Keratinocyte (primary cell): ENCODE results near the gene FLT3. TPM values are rescaled to one million over a fixed set of nuclear protein-coding genes. Genes with fewer than 3 reads are reported as not detected.

Experiments
- DNase-seq: peaks from one replicate; pipeline ENCODE4 v3.0.0-alpha.2; 2011; ENCODE audit warnings: low read depth, missing footprints, low spot score
- FAIRE-seq: peaks from 2 replicates; lab custom pipeline; 2011; peaks lifted over from hg19 to GRCh38; lab: Jason Lieb, UNC
- H2AFZ ChIP-seq: 2 replicates; pipeline ENCODE4 v1.6.0; 2012; ENCODE audit warnings: low read length, control low read depth, inconsistent platforms; ENCODE audit not compliant: control insufficient read depth
- H3K27ac ChIP-seq: 2 replicates; pipeline ENCODE4 v1.5.1; 2011; ENCODE audit warnings: low read length; ENCODE audit not compliant: control insufficient read depth, insufficient read depth
- H3K27me3 ChIP-seq: 3 replicates; pipeline ENCODE4 v1.6.0; 2011; ENCODE audit warnings: low read length; ENCODE audit not compliant: control insufficient read depth, insufficient read depth; ENCODE audit errors: extremely low read depth
- H3K36me3 ChIP-seq, 2 experiments: 2 replicates in 1 of 2; 3 replicates in 1 of 2; pipeline ENCODE4 v1.5.1; 2011; ENCODE audit warnings: low read length in 2 of 2, mild to moderate bottlenecking in 1 of 2; ENCODE audit not compliant: control insufficient read depth in 2 of 2, insufficient read depth in 2 of 2; ENCODE audit errors: extremely low read depth in 1 of 2
- H3K4me1 ChIP-seq: 3 replicates; pipeline ENCODE4 v1.5.1; 2011; ENCODE audit warnings: low read length; ENCODE audit not compliant: control insufficient read depth, insufficient read depth; ENCODE audit errors: extremely low read depth
- H3K4me2 ChIP-seq: 3 replicates; pipeline ENCODE4 v1.6.0; 2011; ENCODE audit warnings: low read depth, low read length; ENCODE audit not compliant: control insufficient read depth, insufficient read depth; ENCODE audit errors: extremely low read depth
- H3K4me3 ChIP-seq, 3 experiments: fragments of 200-600 bp in 1 of 3; sonication (generic) in 1 of 3; 2 replicates in 2 of 3; 3 replicates in 1 of 3; pipeline ENCODE4 v1.5.1; 2011 to 2016; ENCODE audit warnings: low read length in 3 of 3, mild to moderate bottlenecking in 3 of 3, control low read depth in 2 of 3, inconsistent platforms in 1 of 3, low read depth in 1 of 3, mixed read lengths in 1 of 3, mixed run types in 1 of 3, moderate library complexity in 1 of 3; ENCODE audit not compliant: control insufficient read depth in 2 of 3, insufficient read depth in 2 of 3; ENCODE audit errors: extremely low read depth in 1 of 3
- H3K79me2 ChIP-seq: 2 replicates; pipeline ENCODE4 v1.6.0; 2012; ENCODE audit warnings: low read length; ENCODE audit not compliant: control insufficient read depth, insufficient read depth
- H3K9ac ChIP-seq: 3 replicates; pipeline ENCODE4 v1.6.0; 2011; ENCODE audit warnings: low read length; ENCODE audit not compliant: control insufficient read depth, insufficient read depth; ENCODE audit errors: extremely low read depth
- H3K9me1 ChIP-seq: 3 replicates; pipeline ENCODE4 v1.6.0; 2011; ENCODE audit warnings: low read length; ENCODE audit not compliant: control insufficient read depth, insufficient read depth; ENCODE audit errors: extremely low read depth
- H3K9me3 ChIP-seq: 2 replicates; pipeline ENCODE4 v1.5.1; 2012; ENCODE audit warnings: low read depth, low read length; ENCODE audit not compliant: control insufficient read depth
- H4K20me1 ChIP-seq: 3 replicates; pipeline ENCODE4 v1.6.0; 2011; ENCODE audit warnings: low read length; ENCODE audit not compliant: control insufficient read depth, insufficient read depth; ENCODE audit errors: extremely low read depth
- CTCF ChIP-seq, 3 experiments: IDR thresholded peaks in 1 of 3; conservative IDR thresholded peaks in 1 of 3; optimal IDR thresholded peaks in 1 of 3; 2 replicates in 2 of 3; 3 replicates in 1 of 3; pipeline versions ENCODE3 to v1.5.1; 2011; ENCODE audit warnings: low read length in 3 of 3, mild to moderate bottlenecking in 3 of 3, moderate library complexity in 2 of 3, control low read depth in 1 of 3, inconsistent platforms in 1 of 3; ENCODE audit not compliant: insufficient read depth in 2 of 3; ENCODE audit errors: extremely low read depth in 1 of 3
- EZH2 ChIP-seq: IDR thresholded peaks from one replicate; pipeline ENCODE4 v1.6.1; 2012; ENCODE audit warnings: inconsistent platforms, mild to moderate bottlenecking, low read length, moderate library complexity
- dilution Hi-C: fragments of 300-500 bp; cut with MboI; formaldehyde crosslinking; loops from one replicate; pipeline ENCODE4 v1.7.0; 2020; ENCODE audit warnings: low sequenced_read_pairs; ENCODE audit not compliant: extremely low pct_ligation_motif_present
- polyA plus RNA-seq, 5 experiments: library from polyadenylated mRNA; depleted of rRNA in 3 of 5; stranded (reverse) in 3 of 5; stranded (forward) in 1 of 5; unstranded in 1 of 5; fragments of >200 nt; gene quantifications; 1 replicate in 1 of 5; 2 replicates in 3 of 5; 3 replicates in 1 of 5; pipeline versions ENCODE4 v1.2.1 to v1.2.3, GENCODE V29; 2011 to 2012; ENCODE audit warnings: missing spikeins in 2 of 5, low read depth in 1 of 5, low replicate concordance in 1 of 5

Gene FLT3
- polyA plus RNA-seq, 1 donor (not counting 4 experiments of a cell fraction or from before 2014, with no cell fraction given): not detected

GRCh38 chr13:27960362-27961226, 139.8 kb downstream of the FLT3 start:
- Histone ChIP-seq H2AFZ (no peak overlapping the region), H3K4me1 (peaks cover 3% of the 10 kb centered on the region), H3K9me1 (no peaks in the 10 kb centered on the region), H3K27me3 (peaks cover 58% of the 10 kb centered on the region), H3K9me3 (no peaks in the 10 kb centered on the region), H4K20me1 (no peaks in the 10 kb centered on the region), H3K4me3 (peak overlapping the region; percentile 21 to 55 (median 39)), H3K4me2 (peak overlapping the region; percentile 73), H3K9ac (no peak overlapping the region), H3K79me2 (no peaks in the 10 kb centered on the region), H3K36me3 (no peaks in the 10 kb centered on the region), H3K27ac (no peak overlapping the region)
- DNase-seq (no peak), FAIRE-seq (no peak)
- TF ChIP-seq EZH2 (peak; percentile 75), CTCF (optimal IDR thresholded peaks at IDR 0.05 in 1 of 3, IDR thresholded peaks at IDR 0.05 in 1 of 3, conservative IDR thresholded peaks at IDR 0.05 in 1 of 3; ENCODE audit: extremely low read depth in 1 of 3, insufficient read depth in 2 of 3, low read length in 3 of 3) (peak in 2 of 3 experiments; percentile 50 to 70)
- dilution Hi-C loops: loop anchor here (25.0 kb wide), 1 partner anchor 123 kb away; no protein-coding TSS in a partner anchor

- no peak overlapping the region for H2AFZ ChIP-seq
- H3K4me3 ChIP-seq: peak overlapping the region; percentile 21 to 55 (median 39)
- TF ChIP-seq EZH2 (no peak), CTCF (optimal IDR thresholded peaks at IDR 0.05 in 1 of 3, IDR thresholded peaks at IDR 0.05 in 1 of 3, conservative IDR thresholded peaks at IDR 0.05 in 1 of 3; ENCODE audit: extremely low read depth in 1 of 3, insufficient read depth in 2 of 3, low read length in 3 of 3) (no peak)
- H3K4me2 ChIP-seq: peak overlapping the region; percentile 73
- H3K27me3 ChIP-seq: peaks cover 53% of the 10 kb centered on the region
- FAIRE-seq: no peak
- no peaks in the 10 kb centered on the region for H3K9me3 ChIP-seq
- H3K9me1 ChIP-seq: no peaks in the 10 kb centered on the region
- no peak for DNase-seq
- dilution Hi-C loops: loop anchor here (25.0 kb wide), 1 partner anchor 123 kb away; no protein-coding TSS in a partner anchor
- H3K4me1 ChIP-seq: peaks cover 3% of the 10 kb centered on the region
- H3K9ac ChIP-seq: no peak overlapping the region
- H4K20me1 ChIP-seq: no peaks in the 10 kb centered on the region
- H3K27ac ChIP-seq: no peak overlapping the region
- no peaks in the 10 kb centered on the region for H3K79me2 ChIP-seq
- no peaks in the 10 kb centered on the region for H3K36me3 ChIP-seq
Observed at GRCh38 chr13:27959976-27960361, 140.4 kb downstream of the FLT3 start.
